B cell (primary cell): ENCODE data around the gene HAO2. TPM values are rescaled to one million over a fixed set of nuclear protein-coding genes. Genes with fewer than 3 reads are reported as not detected.

ENCODE experiments used
- ATAC-seq: fragments of 200-7000 bp; cut with Tn5 transposase; one replicate; pipeline ENCODE4 v1.10.0; 2021; ENCODE audit warnings: low read depth, mild to moderate bottlenecking, moderate number of reproducible peaks, moderate library complexity
- CTCF ChIA-PET: fragments of 350-600 bp; sonication (Branson Sonifier 250); formaldehyde crosslinking; loops from one replicate; lab custom pipeline; 2021; ENCODE audit warnings: antibody characterized with exemption, inconsistent platforms; lab: Charles Lee
- POLR2A ChIA-PET: fragments of 350-600 bp; sonication (Branson Sonifier 250); formaldehyde crosslinking; loops from one replicate; lab custom pipeline; 2021; ENCODE audit warnings: antibody characterized with exemption; lab: Charles Lee
- DNase-seq: peaks from one replicate; pipeline ENCODE4 v3.0.0; 2013
- H2AFZ ChIP-seq: 2 replicates; pipeline ENCODE4 v1.6.1; 2012; ENCODE audit warnings: mild to moderate bottlenecking, low read depth, low read length; ENCODE audit not compliant: insufficient read depth, poor library complexity, severe bottlenecking
- H3K27ac ChIP-seq, 2 donors: 1 replicate in 1 of 2; 2 replicates in 1 of 2; pipeline ENCODE4 v1.5.1; 2012 to 2013; ENCODE audit warnings: low read length in 2 of 2, mild to moderate bottlenecking in 2 of 2, moderate library complexity in 1 of 2
- H3K27me3 ChIP-seq, 4 experiments: fragments of 200-600 bp in 1 of 4; sonication (generic) in 1 of 4; replicated peaks in 1 of 4; 1 replicate in 2 of 4; 2 replicates in 2 of 4; pipeline versions ENCODE4 v1.6.1 to v1.7.0; 2013 to 2016; ENCODE audit warnings: low read length in 3 of 4, mild to moderate bottlenecking in 2 of 4, mixed read lengths in 1 of 4, moderate library complexity in 1 of 4; ENCODE audit not compliant: insufficient read depth in 4 of 4, control insufficient read depth in 3 of 4; ENCODE audit errors: control extremely low read depth in 1 of 4
- H3K36me3 ChIP-seq, 2 experiments: replicated peaks in 1 of 2; 1 replicate in 1 of 2; 2 replicates in 1 of 2; pipeline versions ENCODE4 v1.6.1 to v1.7.1; 2013; ENCODE audit warnings: low read length in 1 of 2; ENCODE audit not compliant: insufficient read depth in 2 of 2, control insufficient read depth in 1 of 2; ENCODE audit errors: control extremely low read depth in 1 of 2, extremely low read depth in 1 of 2
- H3K4me1 ChIP-seq, 2 donors: fragments of 200-600 bp in 1 of 2; sonication (generic) in 1 of 2; 1 replicate in 1 of 2; 2 replicates in 1 of 2; pipeline versions ENCODE4 v1.5.1 to v1.6.1; 2013 to 2017; ENCODE audit warnings: low read length in 2 of 2; ENCODE audit not compliant: control insufficient read depth in 2 of 2, insufficient read depth in 2 of 2
- H3K4me2 ChIP-seq: replicated peaks from 2 replicates; pipeline ENCODE3; 2012; ENCODE audit warnings: mild to moderate bottlenecking, low read depth, low read length; ENCODE audit not compliant: poor library complexity, severe bottlenecking
- H3K4me3 ChIP-seq, 5 experiments: fragments of 200-600 bp in 1 of 5; sonication (generic) in 1 of 5; 1 replicate in 3 of 5; 2 replicates in 2 of 5; pipeline versions ENCODE4 v1.5.1 to v1.7.0; 2011 to 2016; ENCODE audit warnings: low read length in 4 of 5, mild to moderate bottlenecking in 4 of 5, low read depth in 2 of 5, control low read depth in 1 of 5, moderate library complexity in 1 of 5; ENCODE audit not compliant: insufficient read depth in 1 of 5; ENCODE audit errors: control extremely low read depth in 1 of 5, extremely low read depth in 1 of 5
- H3K79me2 ChIP-seq: fragments of 200-600 bp; sonication (generic); one replicate; pipeline ENCODE4 v1.6.0; 2016; ENCODE audit warnings: low read length; ENCODE audit not compliant: control insufficient read depth, insufficient read depth
- H3K9ac ChIP-seq: fragments of 200-600 bp; sonication (generic); 2 replicates; pipeline ENCODE4 v1.6.1; 2017; ENCODE audit warnings: mild to moderate bottlenecking, low read length, moderate library complexity
- H3K9me3 ChIP-seq, 3 donors: one replicate each; pipeline versions ENCODE4 v1.6.1 to v1.7.1; 2013; ENCODE audit warnings: low read length in 2 of 3; ENCODE audit not compliant: control insufficient read depth in 2 of 3, insufficient read depth in 1 of 3; ENCODE audit errors: control extremely low read depth in 1 of 3
- H4K20me1 ChIP-seq: 2 replicates; pipeline ENCODE4 v1.6.0; 2012; ENCODE audit warnings: mild to moderate bottlenecking, low read length; ENCODE audit not compliant: insufficient read depth, control insufficient read depth, poor library complexity, severe bottlenecking
- H3K27ac Mint-ChIP-seq: one replicate; pipeline ENCODE4 v1.8.0; 2021; ENCODE audit warnings: mixed read lengths
- H3K27me3 Mint-ChIP-seq: one replicate; pipeline ENCODE4 v1.8.0; 2021; ENCODE audit warnings: mixed read lengths
- H3K4me1 Mint-ChIP-seq: one replicate; pipeline ENCODE4 v1.8.0; 2021; ENCODE audit warnings: mixed read lengths
- H3K4me3 Mint-ChIP-seq: one replicate; pipeline ENCODE4 v1.8.0; 2021; ENCODE audit warnings: mixed read lengths
- H3K9me3 Mint-ChIP-seq: one replicate; pipeline ENCODE4 v1.8.0; 2022; ENCODE audit warnings: mixed read lengths; ENCODE audit not compliant: insufficient read depth
- EZH2 ChIP-seq: IDR thresholded peaks from 2 replicates; pipeline ENCODE4 v1.6.1; 2012; ENCODE audit warnings: borderline replicate concordance, low read depth, mild to moderate bottlenecking, moderate library complexity, low read length; ENCODE audit not compliant: insufficient read depth, poor library complexity, severe bottlenecking
- WGBS: methylation state at CpG from one replicate; pipeline ENCODE4 v1.1.5; 2013; ENCODE audit warnings: missing lambda C conversion rate; ENCODE audit not compliant: insufficient coverage; 5-methylcytosine and 5-hydroxymethylcytosine counted together
- intact Hi-C: fragments of 100-400 bp; cut with micrococcal nuclease; formaldehyde crosslinking; loops from one replicate; pipeline ENCODE4 v1.10.0; 2022
- polyA plus RNA-seq: library from polyadenylated mRNA; depleted of rRNA; stranded (reverse); fragments of >200 nt; gene quantifications from 2 replicates; pipeline ENCODE4 v1.2.3, GENCODE V29; 2012
- total RNA-seq, 2 donors: library from RNA; stranded (reverse); fragments of 120-200 nt in 1 of 2; gene quantifications; 1 replicate in 1 of 2; 2 replicates in 1 of 2; pipeline versions ENCODE4 v1.2.3 to v1.2.4, GENCODE V29; 2013 to 2022
- TF ChIP-seq, protein P1 (sequence below): fragments of 200-600 bp; IDR thresholded peaks from one replicate; pipeline ENCODE4 v1.8.0; 2022; ENCODE audit warnings: antibody characterized with exemption, mild to moderate bottlenecking

HAO2 gene
- total and polyA plus RNA-seq, 2 donors (not counting 1 experiment from before 2014, with no cell fraction given), result not detected

DNA sequence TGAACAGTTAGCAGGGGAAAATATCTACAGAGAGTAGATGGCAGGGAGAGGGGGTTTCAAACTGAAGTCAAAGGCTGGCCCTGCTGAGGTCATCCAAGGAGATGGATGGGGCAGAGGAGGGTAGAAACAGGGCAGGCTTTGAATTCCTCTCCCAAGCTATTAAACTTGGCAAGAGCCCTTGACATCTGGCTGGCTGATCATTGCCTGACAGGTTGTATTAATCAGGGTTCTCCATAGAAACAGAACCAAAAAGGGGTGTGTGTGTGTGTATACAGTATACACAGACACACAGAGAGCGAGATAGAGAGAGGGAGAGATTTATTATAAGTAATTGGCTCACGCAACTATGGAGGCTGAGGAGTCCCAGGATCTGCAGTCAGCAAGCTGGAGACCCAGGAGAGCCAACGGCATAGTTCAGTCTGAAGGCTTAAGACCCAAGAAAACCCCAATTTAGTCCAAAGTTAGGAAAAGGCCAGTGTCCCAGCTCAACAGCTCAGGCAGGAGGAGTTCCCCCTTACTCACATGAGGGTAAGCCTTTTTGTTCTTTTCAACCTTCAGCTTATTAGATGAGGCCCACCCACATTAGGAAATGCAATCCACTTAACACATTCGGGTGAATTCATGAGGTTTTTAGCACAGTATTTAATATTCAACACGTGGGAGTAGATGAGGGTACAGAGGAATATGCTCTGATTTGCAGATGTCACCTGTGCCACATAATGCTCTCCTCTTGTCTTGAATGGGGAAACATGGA, 46.7 kb upstream of the HAO2 start:
- H3K4me1 Mint-ChIP-seq, result peaks cover 4% of the 10 kb centered on the region
- H3K27ac ChIP-seq, result no peak overlapping the region
- ATAC-seq (no peak), DNase-seq (no peak)
- H2AFZ ChIP-seq, result no peak overlapping the region
- H3K4me3 ChIP-seq, result no peak overlapping the region
- H3K79me2 ChIP-seq, result no peaks in the 10 kb centered on the region
- WGBS, result 90% methylated on average over 2 of the region's 5 CpGs
- no peak overlapping the region for H3K4me3 Mint-ChIP-seq
- POLR2A ChIA-PET, result no interaction called here
- CTCF ChIA-PET, result no interaction called here
- no peaks in the 10 kb centered on the region for H3K9me3 Mint-ChIP-seq
- H4K20me1 ChIP-seq, result no peaks in the 10 kb centered on the region
- no peaks in the 10 kb centered on the region for H3K36me3 ChIP-seq
- no peak overlapping the region for H3K9ac ChIP-seq
- H3K4me1 ChIP-seq, result peaks cover 2 to 3% of the 10 kb centered on the region in 2 donors
- TF ChIP-seq, protein P1, sequence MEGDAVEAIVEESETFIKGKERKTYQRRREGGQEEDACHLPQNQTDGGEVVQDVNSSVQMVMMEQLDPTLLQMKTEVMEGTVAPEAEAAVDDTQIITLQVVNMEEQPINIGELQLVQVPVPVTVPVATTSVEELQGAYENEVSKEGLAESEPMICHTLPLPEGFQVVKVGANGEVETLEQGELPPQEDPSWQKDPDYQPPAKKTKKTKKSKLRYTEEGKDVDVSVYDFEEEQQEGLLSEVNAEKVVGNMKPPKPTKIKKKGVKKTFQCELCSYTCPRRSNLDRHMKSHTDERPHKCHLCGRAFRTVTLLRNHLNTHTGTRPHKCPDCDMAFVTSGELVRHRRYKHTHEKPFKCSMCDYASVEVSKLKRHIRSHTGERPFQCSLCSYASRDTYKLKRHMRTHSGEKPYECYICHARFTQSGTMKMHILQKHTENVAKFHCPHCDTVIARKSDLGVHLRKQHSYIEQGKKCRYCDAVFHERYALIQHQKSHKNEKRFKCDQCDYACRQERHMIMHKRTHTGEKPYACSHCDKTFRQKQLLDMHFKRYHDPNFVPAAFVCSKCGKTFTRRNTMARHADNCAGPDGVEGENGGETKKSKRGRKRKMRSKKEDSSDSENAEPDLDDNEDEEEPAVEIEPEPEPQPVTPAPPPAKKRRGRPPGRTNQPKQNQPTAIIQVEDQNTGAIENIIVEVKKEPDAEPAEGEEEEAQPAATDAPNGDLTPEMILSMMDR, result no peak
- no peak for TF ChIP-seq EZH2
- no peaks in the 10 kb centered on the region for H3K27me3 Mint-ChIP-seq
- H3K27ac Mint-ChIP-seq, result no peak overlapping the region
- no peak overlapping the region for H3K4me2 ChIP-seq
- intact Hi-C loops, result no loop called here
- peaks cover 0 to 4% (median under 1%) of the 10 kb centered on the region in 4 experiments for H3K27me3 ChIP-seq
- no peaks in the 10 kb centered on the region for H3K9me3 ChIP-seq

DNA sequence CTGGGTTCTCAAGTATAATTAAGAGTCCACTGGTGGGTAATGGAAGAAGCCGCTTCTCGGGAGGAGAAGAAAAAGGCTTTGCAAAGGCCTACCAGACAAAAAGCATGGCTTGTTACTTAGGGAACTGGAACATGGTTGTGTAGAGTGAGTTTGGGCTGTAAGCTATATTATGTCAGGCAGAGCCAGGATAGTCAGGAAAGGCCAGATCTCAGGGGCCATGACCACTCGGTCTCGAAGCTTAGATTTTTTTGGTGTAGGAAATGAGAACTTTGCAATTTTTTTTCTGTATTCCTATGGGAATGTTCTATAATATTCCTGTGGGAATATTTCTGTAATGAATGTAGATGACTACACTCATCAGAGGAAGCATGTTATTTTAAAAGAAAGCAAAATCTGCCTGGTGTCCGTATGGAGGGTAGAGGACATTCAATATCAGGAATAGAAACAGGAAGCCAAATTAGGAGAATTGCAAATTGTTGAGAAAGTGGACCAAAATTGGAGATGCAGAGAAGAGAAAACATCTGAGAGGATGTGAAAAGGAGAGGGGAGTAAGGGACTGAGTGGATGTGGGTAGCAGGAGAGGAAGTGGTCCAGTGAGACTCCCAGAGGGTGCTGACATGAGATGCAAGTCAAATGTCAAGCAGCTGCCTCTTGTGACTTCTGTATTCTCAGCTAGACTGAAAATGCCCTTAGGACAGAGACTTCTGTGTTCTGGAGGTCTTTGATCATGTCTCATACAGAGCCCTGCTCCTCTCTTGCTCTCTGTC, 45.2 kb upstream of the HAO2 start:
- Mint-ChIP-seq H3K9me3 (no peaks in the 10 kb centered on the region), H3K27ac (no peak overlapping the region), H3K27me3 (no peaks in the 10 kb centered on the region), H3K4me3 (no peak overlapping the region), H3K4me1 (peaks cover 16% of the 10 kb centered on the region)
- ATAC-seq (peak; percentile 36), DNase-seq (no peak)
- Histone ChIP-seq H3K4me1 (peaks cover 5 to 9% of the 10 kb centered on the region in 2 donors), H3K9ac (no peak overlapping the region), H3K9me3 (peaks cover 0 to 6% (median 0%) of the 10 kb centered on the region in 3 donors), H3K79me2 (no peaks in the 10 kb centered on the region), H3K36me3 (no peaks in the 10 kb centered on the region), H4K20me1 (no peaks in the 10 kb centered on the region), H3K27me3 (peaks cover 0 to 6% (median 1%) of the 10 kb centered on the region in 4 experiments), H3K27ac (no peak overlapping the region), H3K4me3 (no peak overlapping the region), H3K4me2 (no peak overlapping the region), H2AFZ (no peak overlapping the region)
- 89% methylated on average over 3 of the region's 5 CpGs for WGBS
- CTCF ChIA-PET, result no interaction called here
- POLR2A ChIA-PET, result no interaction called here
- no peak for TF ChIP-seq EZH2
- TF ChIP-seq, protein P1, result no peak
- intact Hi-C loops, result no loop called here
